Panc1 (cell line): ENCODE results near the gene CHST9. TPM values are rescaled to one million over a fixed set of nuclear protein-coding genes. Genes with fewer than 3 reads are reported as not detected.

Source experiments
- ATAC-seq: fragments of 200-7000 bp; cut with Tn5 transposase; 2 replicates; pipeline ENCODE4 v1.9.1; 2020; ENCODE audit warnings: mild to moderate bottlenecking, moderate library complexity
- BruUV-seq: library from RNA; stranded (reverse); fragments of 400-500 nt; replicated peaks from 2 replicates; lab custom pipeline; 2021; lab: Mats Ljungman, UMichigan
- CTCF ChIA-PET: fragments of 300-600 bp; sonication (Branson Sonifier 250); formaldehyde crosslinking; loops from one replicate; lab custom pipeline; 2022; ENCODE audit warnings: antibody characterized with exemption; lab: Charles Lee
- POLR2A ChIA-PET: fragments of 300-600 bp; sonication (Branson Sonifier 250); formaldehyde crosslinking; loops from one replicate; lab custom pipeline; 2022; ENCODE audit warnings: antibody characterized with exemption; lab: Charles Lee
- DNase-seq: peaks from one replicate; pipeline ENCODE4 v3.0.0-alpha.2; 2010; ENCODE audit warnings: low read depth, low spot score
- H3K27ac ChIP-seq: 2 replicates; pipeline ENCODE4 v1.5.1; 2011; ENCODE audit warnings: mild to moderate bottlenecking, low read length, inconsistent platforms
- H3K27me3 ChIP-seq: fragments of 200-500 bp; sonication (Bioruptor generic); 2 replicates; pipeline ENCODE4 v1.6.0; 2014; ENCODE audit warnings: low read length, inconsistent platforms; ENCODE audit not compliant: control insufficient read depth, insufficient read depth
- H3K36me3 ChIP-seq: fragments of 200-500 bp; sonication (Bioruptor generic); 2 replicates; pipeline ENCODE4 v1.5.1; 2014; ENCODE audit warnings: inconsistent platforms, mild to moderate bottlenecking, low read length, moderate library complexity; ENCODE audit not compliant: control insufficient read depth, insufficient read depth
- H3K4me1 ChIP-seq: 2 replicates; pipeline ENCODE4 v1.5.1; 2011; ENCODE audit warnings: inconsistent platforms, mild to moderate bottlenecking, low read length, moderate library complexity; ENCODE audit not compliant: control insufficient read depth, insufficient read depth
- H3K4me3 ChIP-seq, 2 experiments: 2 replicates each; pipeline ENCODE4 v1.5.1; 2011 to 2012; ENCODE audit warnings: low read depth in 2 of 2, low read length in 2 of 2, mild to moderate bottlenecking in 2 of 2, inconsistent platforms in 1 of 2, moderate library complexity in 1 of 2
- H3K9me3 ChIP-seq: fragments of 200-500 bp; sonication (Bioruptor generic); 2 replicates; pipeline ENCODE4 v1.5.1; 2014; ENCODE audit warnings: low read depth, mild to moderate bottlenecking, inconsistent platforms, low read length, moderate library complexity; ENCODE audit not compliant: control insufficient read depth, insufficient read depth
- CTCF ChIP-seq: fragments of 450-650 bp; IDR thresholded peaks from 2 replicates; pipeline ENCODE4 v1.5.1; 2017; ENCODE audit warnings: mild to moderate bottlenecking
- POLR2AphosphoS5 ChIP-seq: IDR thresholded peaks from 2 replicates; pipeline ENCODE4 v1.6.1; 2012; ENCODE audit warnings: mild to moderate bottlenecking, low read depth, low read length, moderate library complexity
- REST ChIP-seq, 2 experiments: IDR thresholded peaks; 2 replicates each; pipeline ENCODE4 v1.6.1; 2011 to 2012; ENCODE audit warnings: low read depth in 2 of 2, control low read depth in 1 of 2, low read length in 1 of 2, mild to moderate bottlenecking in 1 of 2, moderate library complexity in 1 of 2; ENCODE audit not compliant: insufficient read depth in 1 of 2
- SIN3A ChIP-seq: IDR thresholded peaks from 2 replicates; pipeline ENCODE4 v1.6.1; 2012; ENCODE audit warnings: low read depth, mild to moderate bottlenecking, low read length, moderate library complexity, borderline replicate concordance; ENCODE audit not compliant: insufficient read depth
- TCF7L2 ChIP-seq: IDR thresholded peaks from 2 replicates; pipeline ENCODE4 v1.6.1; 2011; ENCODE audit warnings: mild to moderate bottlenecking, low read depth, low read length, inconsistent platforms
- in situ Hi-C: cut with HindIII; loops from 2 replicates; pipeline ENCODE4 v1.10.0; 2016; ENCODE audit warnings: low sequenced_read_pairs, low pct_unique_long_range_greater_than_20kb
- intact Hi-C: fragments of 100-400 bp; cut with micrococcal nuclease; formaldehyde crosslinking; loops from one replicate; pipeline ENCODE4 v1.10.0; 2022; ENCODE audit not compliant: unreplicated experiment
- total RNA-seq: library from RNA; stranded (reverse); gene quantifications from one replicate; pipeline ENCODE4 v1.2.1, GENCODE V29; 2021; ENCODE audit not compliant: unreplicated experiment

CHST9 gene
- total RNA-seq, 1 experiment from 2014 or later, result 0.05 TPM

- no peak for ATAC-seq
- Histone ChIP-seq H3K4me1 (no peaks in the 10 kb centered on the region), H3K9me3 (no peaks in the 10 kb centered on the region), H3K36me3 (no peaks in the 10 kb centered on the region), H3K27me3 (no peaks in the 10 kb centered on the region), H3K27ac (no peak overlapping the region), H3K4me3 (no peak overlapping the region)
- POLR2A ChIA-PET, result no interaction called here
- CTCF ChIA-PET, result no interaction called here
- no TSS peak for BruUV-seq
- intact Hi-C loops, result no loop called here
- no peak for DNase-seq
- in situ Hi-C loops, result no loop called here
- TF ChIP-seq REST (IDR thresholded peaks at IDR 0.05; ENCODE audit: insufficient read depth in 1 of 2, low read depth in 2 of 2, low read length in 1 of 2), result no peak
- TF ChIP-seq TCF7L2, result no peak
- no peak for TF ChIP-seq SIN3A
- no peak for TF ChIP-seq CTCF
- TF ChIP-seq POLR2AphosphoS5, result no peak
These were observed 191.5 kb downstream of the CHST9 start for GRCh38 chr18:26993568-26993967.

GRCh38 chr18:26992926-26993325 lies 192.2 kb downstream of the CHST9 start:
- no peaks in the 10 kb centered on the region for H3K36me3 ChIP-seq
- H3K27me3 ChIP-seq, result no peaks in the 10 kb centered on the region
- ChIA-PET CTCF (no interaction called here), POLR2A (interaction anchor here (0.7 kb wide), 1 partner anchor 183 kb away, joined by 3 read pairs; no protein-coding TSS in a partner anchor)
- H3K27ac ChIP-seq, result no peak overlapping the region
- intact Hi-C loops, result no loop called here
- no TSS peak for BruUV-seq
- no peaks in the 10 kb centered on the region for H3K4me1 ChIP-seq
- DNase-seq, result no peak
- H3K4me3 ChIP-seq, result no peak overlapping the region
- no peak for ATAC-seq
- in situ Hi-C loops, result no loop called here
- TF ChIP-seq REST (IDR thresholded peaks at IDR 0.05; ENCODE audit: insufficient read depth in 1 of 2, low read depth in 2 of 2, low read length in 1 of 2), result no peak
- no peak for TF ChIP-seq POLR2AphosphoS5
- H3K9me3 ChIP-seq, result no peaks in the 10 kb centered on the region
